GM19239 (cell line): ENCODE measurements around the gene MMP2.

ENCODE experiments used
- DNase-seq: peaks from one replicate; pipeline ENCODE4 v3.0.0; 2011; ENCODE audit warnings: low spot score; ENCODE audit not compliant: insufficient read length
- FAIRE-seq: peaks from 2 replicates; lab custom pipeline; 2011; peaks lifted over from hg19 to GRCh38; lab: Jason Lieb, UNC

The MMP2 gene

GRCh38 chr16:55508941-55509931 is 30.2 kb downstream of the MMP2 start, which contains the start of gene LPCAT2:
Gene LPCAT2 (plus strand): TSS chr16:55509072. CDS start chr16:55509182, 110 bp downstream.
- FAIRE-seq (no peak), DNase-seq (no peak)

- FAIRE-seq: no peak
- DNase-seq: no peak
Measured at GRCh38 chr16:55510185-55510805, 31.3 kb downstream of the MMP2 start.

DNA sequence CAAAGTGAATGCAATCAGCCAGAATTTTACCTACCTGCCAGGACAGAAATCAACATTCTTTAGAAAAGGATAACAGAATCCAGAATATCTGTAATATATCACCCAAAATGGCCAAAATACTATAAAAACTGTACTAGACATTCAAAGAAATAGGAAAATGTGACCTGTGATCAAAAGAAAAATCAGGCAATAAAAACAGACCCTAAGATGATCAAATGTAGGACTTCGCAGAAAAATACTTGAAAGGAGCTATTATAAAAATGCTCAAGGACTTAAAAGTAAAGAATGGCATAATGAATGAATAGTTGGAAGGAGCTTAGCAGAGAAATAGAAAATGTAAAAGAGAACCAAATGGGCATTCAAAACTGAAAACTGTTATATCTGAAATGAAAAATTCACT is 33.9 kb downstream of the MMP2 start:
- no peak for FAIRE-seq
- DNase-seq: no peak

DNA sequence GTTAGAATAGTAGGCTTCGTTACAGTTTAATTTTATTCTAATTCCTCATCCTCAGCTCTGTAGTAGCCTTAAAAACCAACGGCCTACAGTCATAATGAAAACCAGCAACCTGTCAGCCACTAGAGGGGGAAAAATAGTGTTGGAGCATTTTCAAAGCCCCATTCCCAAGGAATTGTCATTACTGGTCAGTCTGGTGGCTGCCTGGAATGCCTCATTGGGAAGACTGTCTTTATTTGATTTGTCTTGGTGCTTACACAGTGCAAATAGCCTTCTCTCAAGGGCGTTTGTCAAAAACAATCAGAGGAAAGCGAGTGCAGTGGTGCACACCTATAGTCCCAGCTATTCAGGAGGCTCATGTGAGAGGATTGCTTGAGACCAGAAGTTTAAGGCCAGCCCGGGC is 34.6 kb downstream of the MMP2 start:
- FAIRE-seq (no peak), DNase-seq (no peak)

GRCh38 chr16:55515111-55515510 is 36.1 kb downstream of the MMP2 start:
- FAIRE-seq: no peak
- no peak for DNase-seq

GRCh38 chr16:55521792-55522191 is 42.8 kb downstream of the MMP2 start:
- FAIRE-seq (no peak), DNase-seq (no peak)

- FAIRE-seq: no peak
Measured at GRCh38 chr16:55526441-55526840, 47.4 kb downstream of the MMP2 start.

GRCh38 chr16:55527885-55528284 is 48.9 kb downstream of the MMP2 start:
- DNase-seq: no peak

More at GRCh38 chr16:55526441-55526840, 47.4 kb downstream of the MMP2 start:
- no peak for DNase-seq

GRCh38 chr16:55529018-55529417 is 50.0 kb downstream of the MMP2 start:
- no peak for FAIRE-seq

More at GRCh38 chr16:55527885-55528284, 48.9 kb downstream of the MMP2 start:
- no peak for FAIRE-seq

GRCh38 chr16:55530316-55530856 is 51.4 kb downstream of the MMP2 start:
- DNase-seq (no peak), FAIRE-seq (no peak)

More at GRCh38 chr16:55529018-55529417, 50.0 kb downstream of the MMP2 start:
- no peak for DNase-seq

GRCh38 chr16:55532227-55532626 is 53.2 kb downstream of the MMP2 start:
- FAIRE-seq (no peak), DNase-seq (no peak)

- FAIRE-seq (no peak), DNase-seq (no peak)
Measured at GRCh38 chr16:55534756-55535155, 55.8 kb downstream of the MMP2 start.

- no peak for FAIRE-seq
- no peak for DNase-seq
Measured at GRCh38 chr16:55539049-55539448, 60.1 kb downstream of the MMP2 start.

GRCh38 chr16:55539488-55539887 is 60.5 kb downstream of the MMP2 start:
- DNase-seq (no peak), FAIRE-seq (no peak)

- FAIRE-seq (no peak), DNase-seq (no peak)
Measured at GRCh38 chr16:55540221-55540620, 61.2 kb downstream of the MMP2 start.

DNA sequence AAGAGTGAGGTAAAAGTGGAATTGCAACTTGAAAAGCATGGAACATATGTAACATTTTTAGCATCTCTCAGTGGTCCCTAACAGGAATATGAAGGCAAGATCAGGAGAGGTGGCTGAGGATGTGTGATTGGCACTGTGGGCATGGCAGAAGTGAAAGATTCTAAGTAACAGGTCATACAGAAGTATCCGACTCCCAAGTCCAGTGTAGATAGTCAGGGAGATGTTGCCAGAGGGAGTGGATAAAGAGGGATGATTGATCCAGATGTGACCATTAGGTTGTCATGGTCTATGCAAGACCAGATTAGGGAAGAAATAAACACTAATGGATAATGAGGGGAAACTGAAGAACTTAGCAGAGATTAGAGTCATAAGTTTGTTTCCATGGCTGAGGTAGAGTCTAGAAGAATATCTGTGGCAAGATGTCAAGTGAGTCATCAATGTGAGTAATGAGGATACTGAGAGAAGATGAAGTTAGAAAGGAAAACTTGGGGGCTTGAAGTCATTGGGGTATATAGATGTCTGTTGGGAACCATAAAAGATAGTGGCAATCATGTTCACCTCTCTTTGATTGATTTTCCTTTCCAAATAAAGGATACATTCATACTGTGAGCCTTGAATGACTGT is 63.6 kb downstream of the MMP2 start:
- FAIRE-seq (no peak), DNase-seq (no peak)

GRCh38 chr16:55543472-55543871 is 64.5 kb downstream of the MMP2 start:
- no peak for DNase-seq
- no peak for FAIRE-seq

- no peak for DNase-seq
- no peak for FAIRE-seq
Measured at GRCh38 chr16:55552621-55553020, 73.6 kb downstream of the MMP2 start.

DNA sequence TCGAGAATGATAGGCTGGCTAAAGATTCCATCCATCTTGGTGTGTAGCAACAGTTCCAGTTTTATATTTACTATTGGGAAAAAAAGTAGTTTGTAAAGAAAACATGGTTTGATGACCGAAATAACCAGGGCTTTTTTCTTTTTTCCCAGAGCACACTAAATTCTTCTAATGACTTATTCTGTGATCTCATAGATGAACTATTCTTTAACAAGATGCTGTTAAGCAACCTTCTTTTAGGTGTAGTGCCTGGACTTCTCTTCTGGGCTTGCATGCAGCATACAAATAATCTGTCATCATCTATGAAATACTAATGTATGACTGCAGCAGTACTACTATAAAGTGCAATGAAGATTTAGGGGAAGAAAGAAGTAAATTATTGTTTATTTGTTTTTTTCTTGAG is 76.4 kb downstream of the MMP2 start:
- FAIRE-seq (no peak), DNase-seq (no peak)
